H1 (cell line): ENCODE results near the gene RNF38. TPM values are rescaled to one million over a fixed set of nuclear protein-coding genes. Genes with fewer than 3 reads are reported as not detected.

Experiments
- CTCF ChIP-seq, 3 experiments: IDR thresholded peaks; 1 replicate in 2 of 3; 2 replicates in 1 of 3; pipeline versions ENCODE4 v1.5.1 to v1.6.1; 2011; ENCODE audit warnings: low read length in 3 of 3, mild to moderate bottlenecking in 3 of 3, inconsistent platforms in 2 of 3, low read depth in 1 of 3, moderate library complexity in 1 of 3; ENCODE audit not compliant: insufficient read depth in 1 of 3; ENCODE audit errors: control extremely low read depth in 1 of 3
- EGR1 ChIP-seq: IDR thresholded peaks from 2 replicates; pipeline ENCODE4 v1.6.1; 2011; ENCODE audit warnings: low read depth, low read length, borderline replicate concordance
- FOSL1 ChIP-seq: IDR thresholded peaks from 2 replicates; pipeline ENCODE4 v1.6.1; 2011; ENCODE audit warnings: mild to moderate bottlenecking, low read depth, low read length, moderate library complexity; ENCODE audit not compliant: insufficient read depth
- POLR2AphosphoS5 ChIP-seq: IDR thresholded peaks from 2 replicates; pipeline ENCODE4 v1.6.1; 2011; ENCODE audit warnings: low read depth, low read length
- RXRA ChIP-seq: IDR thresholded peaks from 2 replicates; pipeline ENCODE4 v1.6.1; 2011; ENCODE audit warnings: low read depth, mild to moderate bottlenecking, low read length, moderate library complexity; ENCODE audit not compliant: insufficient read depth
- SUZ12 ChIP-seq: fragments of 200-600 bp; sonication (generic); IDR thresholded peaks from 2 replicates; pipeline ENCODE4 v1.6.1; 2012; ENCODE audit warnings: mild to moderate bottlenecking, inconsistent platforms, low read length, moderate library complexity, mixed read lengths
- TCF12 ChIP-seq: IDR thresholded peaks from 2 replicates; pipeline ENCODE4 v1.6.1; 2011; ENCODE audit warnings: low read depth, mild to moderate bottlenecking, low read length
- polyA plus RNA-seq, 7 experiments: library from polyadenylated mRNA; depleted of rRNA in 3 of 7; stranded (reverse) in 5 of 7; unstranded in 2 of 7; fragments of >200 nt in 5 of 7; fragments of 200-250 nt in 2 of 7; gene quantifications; 1 replicate in 5 of 7; 2 replicates in 1 of 7; 4 replicates in 1 of 7; pipeline versions ENCODE4 v1.2.1 to v1.2.3, GENCODE V29; 2011 to 2013; ENCODE audit warnings: missing spikeins in 2 of 7, mixed read lengths in 2 of 7
- total RNA-seq: library from RNA; stranded (reverse); fragmentation: NEBNext Ultra II Directional; extraction: Animal tissue kit (Norgen Biotek cat#: 25700); gene quantifications from 2 replicates; pipeline ENCODE4 v1.2.1, GENCODE V29; 2021

Gene RNF38
- total and polyA plus RNA-seq, 2 of the 8 experiments (the other 6 are each of a cell fraction or from before 2014, with no cell fraction given): 54.9 to 60.9 TPM

- TF ChIP-seq CTCF (IDR thresholded peaks at IDR 0.05; ENCODE audit: control extremely low read depth in 1 of 3, insufficient read depth in 1 of 3, low read depth in 1 of 3, low read length in 3 of 3): no peak
- TF ChIP-seq FOSL1: no peak
- no peak for TF ChIP-seq TCF12
- TF ChIP-seq EGR1: no peak
- TF ChIP-seq RXRA: no peak
- no peak for TF ChIP-seq POLR2AphosphoS5
- no peak for TF ChIP-seq SUZ12
Measured at GRCh38 chr9:36443581-36443980, 43.5 kb upstream of the RNF38 start (continued).
